Gastroesophageal sphincter (tissue), 4 donors: ENCODE results near the gene MCRIP1. TPM values are rescaled to one million over a fixed set of nuclear protein-coding genes. Genes with fewer than 3 reads are reported as not detected.

Source experiments
- ATAC-seq: fragments of 150-250 bp; one replicate; pipeline ENCODE4 v1.9.1; 2016; ENCODE audit warnings: mild to moderate bottlenecking, moderate library complexity
- H3K27ac ChIP-seq, 4 donors: fragments of 200-600 bp; sonication (generic) in 3 of 4; 1 replicate in 3 of 4; 2 replicates in 1 of 4; pipeline ENCODE4 v1.5.1; 2016 to 2019
- H3K27me3 ChIP-seq: fragments of 200-600 bp; sonication (generic); one replicate; pipeline ENCODE4 v1.5.1; 2019
- H3K36me3 ChIP-seq, 2 donors: fragments of 200-600 bp; sonication (generic); one replicate each; pipeline ENCODE4 v1.5.1; 2019; ENCODE audit warnings: control low read depth in 1 of 2
- H3K4me1 ChIP-seq, 3 donors: fragments of 200-600 bp; sonication (generic); 1 replicate in 2 of 3; 2 replicates in 1 of 3; pipeline ENCODE4 v1.5.1; 2016 to 2019; ENCODE audit warnings: control low read depth in 2 of 3
- H3K4me3 ChIP-seq, 2 donors: fragments of 200-600 bp; sonication (generic); one replicate each; pipeline ENCODE4 v1.5.1; 2019; ENCODE audit warnings: mild to moderate bottlenecking in 1 of 2, moderate library complexity in 1 of 2
- H3K9me3 ChIP-seq, 3 donors: fragments of 200-600 bp; sonication (generic); one replicate each; pipeline ENCODE4 v1.5.1; 2017 to 2019; ENCODE audit warnings: control low read depth in 2 of 3
- CTCF ChIP-seq, 4 experiments: fragments of 200-600 bp in 2 of 4; fragments of 450-650 bp in 2 of 4; sonication (generic) in 1 of 4; IDR thresholded peaks; one replicate each; pipeline ENCODE4 v1.5.1; 2017 to 2019; ENCODE audit warnings: antibody characterized with exemption in 4 of 4, mild to moderate bottlenecking in 2 of 4, moderate library complexity in 2 of 4
- EP300 ChIP-seq: sonication (generic); formaldehyde crosslinking; IDR thresholded peaks from one replicate; pipeline ENCODE4 v1.6.1; 2017; ENCODE audit warnings: antibody characterized with exemption, mild to moderate bottlenecking
- POLR2A ChIP-seq, 2 donors: fragments of 450-650 bp; IDR thresholded peaks; one replicate each; pipeline ENCODE4 v1.6.1; 2017; ENCODE audit warnings: antibody characterized with exemption in 2 of 2, mild to moderate bottlenecking in 2 of 2, moderate library complexity in 1 of 2
- POLR2AphosphoS5 ChIP-seq: sonication (generic); formaldehyde crosslinking; IDR thresholded peaks from one replicate; pipeline ENCODE4 v1.6.1; 2017; ENCODE audit warnings: antibody characterized with exemption
- WGBS, 2 donors: methylation state at CpG; one replicate each; pipeline ENCODE4 v1.1.5; 2018; ENCODE audit warnings: low coverage in 1 of 2; 5-methylcytosine and 5-hydroxymethylcytosine counted together
- total RNA-seq, 4 donors: library from RNA; depleted of rRNA; stranded (reverse); fragments of >200 nt; gene quantifications; one replicate each; pipeline ENCODE4 v1.1.0, GENCODE V29; 2016

The MCRIP1 gene
- total RNA-seq, 4 donors from 2014 or later: 70.4 to 131 (median 85.9) TPM

GRCh38 chr17:81812571-81813370 is 20.3 kb downstream of the MCRIP1 start:
- Histone ChIP-seq H3K4me3 (no peak overlapping the region), H3K27ac (no peak overlapping the region), H3K36me3 (no peaks in the 10 kb centered on the region), H3K9me3 (no peaks in the 10 kb centered on the region), H3K27me3 (peaks cover 95% of the 10 kb centered on the region), H3K4me1 (no peaks in the 10 kb centered on the region)
- TF ChIP-seq EP300 (no peak), CTCF (IDR thresholded peaks at IDR 0.05) (no peak), POLR2A (IDR thresholded peaks at IDR 0.05) (no peak), POLR2AphosphoS5 (no peak)
- ATAC-seq: no peak
- WGBS, 2 donors: 76% methylated on average over 9 of the region's 45 CpGs; no CpG with 5 or more reads in 1 of the 2 donors

DNA sequence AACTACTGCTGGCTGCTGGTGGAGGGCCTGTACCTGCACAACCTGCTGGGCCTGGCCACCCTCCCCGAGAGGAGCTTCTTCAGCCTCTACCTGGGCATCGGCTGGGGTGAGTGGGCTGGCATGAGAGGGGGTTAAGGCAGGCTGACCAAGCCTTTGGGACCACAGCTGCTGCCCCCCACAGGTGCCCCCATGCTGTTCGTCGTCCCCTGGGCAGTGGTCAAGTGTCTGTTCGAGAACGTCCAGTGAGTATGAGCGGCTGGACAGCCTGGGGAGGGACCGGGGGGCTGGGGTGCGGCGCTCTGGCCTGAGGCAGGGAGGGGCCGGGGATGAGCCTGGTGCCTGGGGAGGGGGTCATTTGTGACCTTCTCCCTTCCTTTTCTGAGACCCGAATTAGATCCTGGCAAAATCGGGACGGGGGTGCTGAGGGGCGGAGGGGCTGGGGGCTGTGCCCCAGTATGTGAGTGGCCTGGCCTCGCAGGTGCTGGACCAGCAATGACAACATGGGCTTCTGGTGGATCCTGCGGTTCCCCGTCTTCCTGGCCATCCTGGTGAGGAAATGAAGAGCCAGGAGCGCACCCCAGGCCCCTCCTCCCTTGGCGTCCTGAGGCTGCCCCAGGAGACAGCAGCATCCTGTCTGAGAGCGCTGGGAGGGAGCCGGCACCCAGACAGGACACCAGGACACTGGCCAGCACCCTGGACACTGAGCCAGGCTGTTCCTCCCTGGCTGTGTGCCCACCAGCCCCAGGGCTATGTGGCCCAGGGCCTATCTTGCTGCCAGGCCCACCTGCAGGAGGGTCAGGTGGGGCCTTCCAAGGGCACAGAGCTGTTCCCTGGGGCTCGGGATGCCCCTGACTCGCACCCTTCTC is 21.2 kb downstream of the MCRIP1 start:
- no peak for ATAC-seq
- no CpG with 5 or more reads among the region's 24 CpGs for WGBS, 2 donors
- H3K4me1 ChIP-seq: no peaks in the 10 kb centered on the region
- no peak for TF ChIP-seq POLR2AphosphoS5
- no peak overlapping the region for H3K4me3 ChIP-seq
- peaks cover 95% of the 10 kb centered on the region for H3K27me3 ChIP-seq
- no peaks in the 10 kb centered on the region for H3K9me3 ChIP-seq
- no peaks in the 10 kb centered on the region for H3K36me3 ChIP-seq
- no peak overlapping the region for H3K27ac ChIP-seq

- WGBS, 2 donors: 40% methylated on average over 1 of the region's 42 CpGs; no CpG with 5 or more reads in 1 of the 2 donors
- ATAC-seq: no peak
- Histone ChIP-seq H3K9me3 (no peaks in the 10 kb centered on the region), H3K4me1 (no peaks in the 10 kb centered on the region), H3K4me3 (no peak overlapping the region), H3K27ac (no peak overlapping the region), H3K27me3 (peaks cover 95% of the 10 kb centered on the region), H3K36me3 (no peaks in the 10 kb centered on the region)
- TF ChIP-seq EP300 (no peak), CTCF (IDR thresholded peaks at IDR 0.05) (no peak)
Measured at GRCh38 chr17:81810892-81811704, 22.0 kb downstream of the MCRIP1 start.

DNA sequence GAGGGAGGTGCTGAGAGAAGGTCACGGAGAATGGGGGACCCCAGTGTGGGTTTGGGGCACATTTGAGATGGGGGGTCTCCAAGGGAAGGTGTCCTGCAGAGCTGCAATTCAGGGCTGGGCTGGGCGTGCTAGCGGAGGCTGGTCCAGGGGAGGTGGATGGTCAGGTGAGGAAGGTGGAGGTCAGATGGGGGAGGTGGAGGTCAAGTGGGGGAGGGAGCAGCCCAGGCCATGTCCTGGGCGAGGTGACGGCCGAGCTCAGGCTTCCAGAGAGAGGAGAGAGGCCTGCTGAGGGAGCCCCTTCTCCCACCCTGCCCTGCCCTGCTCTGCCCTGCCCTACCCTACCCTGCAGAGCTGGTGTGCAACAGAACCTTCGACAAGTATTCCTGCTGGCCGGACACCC is 22.6 kb downstream of the MCRIP1 start:
- Histone ChIP-seq H3K27me3 (peaks cover 95% of the 10 kb centered on the region), H3K36me3 (no peaks in the 10 kb centered on the region), H3K27ac (no peak overlapping the region), H3K9me3 (no peaks in the 10 kb centered on the region), H3K4me3 (no peak overlapping the region), H3K4me1 (no peaks in the 10 kb centered on the region)
- no peak for TF ChIP-seq POLR2A (IDR thresholded peaks at IDR 0.05)
- TF ChIP-seq POLR2AphosphoS5: no peak
- no peak for TF ChIP-seq EP300
- TF ChIP-seq CTCF (IDR thresholded peaks at IDR 0.05): no peak
- ATAC-seq: no peak
- 77% methylated on average over 7 of the region's 8 CpGs; no CpG with 5 or more reads in 1 of the 2 donors for WGBS, 2 donors

GRCh38 chr17:81809556-81809998 is 23.5 kb downstream of the MCRIP1 start:
- TF ChIP-seq POLR2AphosphoS5 (no peak), POLR2A (IDR thresholded peaks at IDR 0.05) (no peak), CTCF (IDR thresholded peaks at IDR 0.05) (no peak), EP300 (no peak)
- Histone ChIP-seq H3K27me3 (peaks cover 95% of the 10 kb centered on the region), H3K4me1 (peaks cover 0 to 7% (median 4%) of the 10 kb centered on the region in 3 donors), H3K36me3 (no peaks in the 10 kb centered on the region), H3K4me3 (no peak overlapping the region), H3K27ac (no peak overlapping the region), H3K9me3 (no peaks in the 10 kb centered on the region)
- WGBS, 2 donors: 83% methylated on average over 2 to 3 of the region's 7 CpGs
- no peak for ATAC-seq
